Peyer's patch (tissue), 4 donors: ENCODE measurements around the gene CLASP1.

Experiments
- CTCF ChIP-seq, 6 experiments: fragments of 450-650 bp in 4 of 6; fragments of 200-600 bp in 2 of 6; sonication (generic) in 1 of 6; IDR thresholded peaks; one replicate each; pipeline ENCODE4 v1.5.1; 2017 to 2019; ENCODE audit warnings: antibody characterized with exemption in 6 of 6, mild to moderate bottlenecking in 3 of 6, moderate library complexity in 1 of 6
- POLR2A ChIP-seq, 2 donors: fragments of 450-650 bp; IDR thresholded peaks; one replicate each; pipeline ENCODE4 v1.5.1; 2017; ENCODE audit warnings: antibody characterized with exemption in 2 of 2, mild to moderate bottlenecking in 2 of 2, moderate library complexity in 2 of 2

DNA sequence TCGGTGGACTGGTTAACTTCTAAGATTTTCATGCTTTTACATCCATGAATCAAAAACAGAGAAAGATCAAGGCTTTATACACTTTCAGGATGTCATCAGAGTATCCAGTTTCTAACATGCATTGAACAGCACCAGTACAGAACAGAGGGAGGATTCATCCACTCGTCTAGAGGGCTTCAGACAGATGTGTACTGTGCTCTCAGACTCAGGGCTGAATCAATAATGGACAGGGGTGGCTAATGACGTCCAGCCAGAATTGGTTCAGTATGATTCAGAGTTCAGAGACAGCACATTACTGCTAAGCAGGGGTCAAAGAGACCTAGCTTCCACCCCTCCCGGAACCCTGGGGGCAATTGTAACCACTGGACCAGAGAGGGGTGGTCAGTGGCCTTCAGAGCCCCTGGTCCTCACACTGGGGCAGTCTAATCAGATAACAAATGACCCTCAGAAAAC lies 81.3 kb downstream of the CLASP1 start:
- no peak for TF ChIP-seq CTCF (IDR thresholded peaks at IDR 0.05)
- no peak for TF ChIP-seq POLR2A (IDR thresholded peaks at IDR 0.05)
